Mucosa of gallbladder (tissue), 1 donor: Measurements from ENCODE around the gene ZBTB17. TPM values are rescaled to one million over a fixed set of nuclear protein-coding genes. Genes with fewer than 3 reads are reported as not detected.
"Not testable (repeated sequence)": the region's sequence is repeated elsewhere in the genome, so short reads cannot be mapped to it uniquely, and the experiment has no call there.

ENCODE experiments used
- DNase-seq: peaks from one replicate; pipeline ENCODE4 v3.0.0-alpha.2; 2020; ENCODE audit warnings: low spot score
- total RNA-seq: library from RNA; stranded (reverse); gene quantifications from one replicate; pipeline ENCODE4 v1.2.1, GENCODE V29; 2021
- donor health status: DM: no; HTN: no; CAD: no.

The ZBTB17 gene
- total RNA-seq, 1 donor from 2014 or later, result 41.3 TPM

DNA sequence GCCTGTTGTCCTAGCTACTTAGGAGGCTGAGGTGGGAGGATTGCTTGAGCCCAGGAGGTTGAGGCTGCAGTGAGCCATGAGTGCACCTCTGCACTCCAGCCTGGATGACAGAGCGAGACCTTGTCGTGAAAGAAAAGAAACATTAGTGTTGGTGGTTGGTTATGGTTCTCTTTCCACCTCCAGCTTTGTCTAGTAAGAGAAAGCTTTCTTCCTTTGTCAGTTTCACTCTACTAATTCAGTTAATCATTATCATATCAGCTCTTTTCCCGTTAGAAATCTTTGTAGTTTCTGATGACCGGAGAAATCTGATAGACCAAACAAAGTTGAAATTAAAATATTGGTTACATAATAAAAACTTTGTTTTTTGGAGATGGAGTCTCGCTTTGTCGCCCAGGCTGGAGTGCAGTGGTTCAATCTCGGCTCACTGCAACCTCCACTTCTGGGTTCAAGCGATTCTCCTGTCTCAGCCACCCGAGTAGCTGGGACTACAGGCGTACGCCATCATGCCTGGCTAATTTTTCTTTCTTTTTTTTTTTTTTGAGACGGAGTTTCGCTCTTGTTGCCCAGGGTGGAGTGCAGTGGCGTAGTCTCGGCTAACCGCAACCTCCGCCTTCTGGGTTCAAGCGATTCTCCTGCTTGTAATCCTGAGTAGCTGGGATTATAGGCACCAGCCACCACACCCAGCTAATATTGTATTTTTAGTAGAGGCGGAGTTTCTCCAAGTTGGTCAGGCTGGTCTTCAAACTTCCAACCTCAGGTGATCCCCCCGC lies 78.9 kb downstream of the ZBTB17 start:
- not testable (repeated sequence) for DNase-seq

DNA sequence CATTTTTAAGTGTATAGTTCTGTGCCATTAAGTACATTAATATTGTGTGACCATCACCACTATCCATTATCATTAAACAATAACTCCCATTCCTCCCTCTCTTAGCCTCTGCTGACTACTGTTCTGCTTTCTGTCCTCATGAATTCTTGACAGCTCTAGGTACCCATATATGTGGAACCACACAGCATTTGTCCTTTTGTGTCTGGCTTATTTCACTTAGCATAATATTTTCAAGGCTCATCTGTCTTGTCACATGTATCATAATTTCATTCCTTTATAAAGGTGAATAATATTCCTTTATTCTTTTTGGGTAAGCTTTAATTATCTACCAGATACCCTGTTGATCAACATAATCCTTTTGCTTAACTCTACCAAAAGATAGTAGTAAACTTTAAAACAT lies 80.7 kb downstream of the ZBTB17 start:
- no peak for DNase-seq

DNA sequence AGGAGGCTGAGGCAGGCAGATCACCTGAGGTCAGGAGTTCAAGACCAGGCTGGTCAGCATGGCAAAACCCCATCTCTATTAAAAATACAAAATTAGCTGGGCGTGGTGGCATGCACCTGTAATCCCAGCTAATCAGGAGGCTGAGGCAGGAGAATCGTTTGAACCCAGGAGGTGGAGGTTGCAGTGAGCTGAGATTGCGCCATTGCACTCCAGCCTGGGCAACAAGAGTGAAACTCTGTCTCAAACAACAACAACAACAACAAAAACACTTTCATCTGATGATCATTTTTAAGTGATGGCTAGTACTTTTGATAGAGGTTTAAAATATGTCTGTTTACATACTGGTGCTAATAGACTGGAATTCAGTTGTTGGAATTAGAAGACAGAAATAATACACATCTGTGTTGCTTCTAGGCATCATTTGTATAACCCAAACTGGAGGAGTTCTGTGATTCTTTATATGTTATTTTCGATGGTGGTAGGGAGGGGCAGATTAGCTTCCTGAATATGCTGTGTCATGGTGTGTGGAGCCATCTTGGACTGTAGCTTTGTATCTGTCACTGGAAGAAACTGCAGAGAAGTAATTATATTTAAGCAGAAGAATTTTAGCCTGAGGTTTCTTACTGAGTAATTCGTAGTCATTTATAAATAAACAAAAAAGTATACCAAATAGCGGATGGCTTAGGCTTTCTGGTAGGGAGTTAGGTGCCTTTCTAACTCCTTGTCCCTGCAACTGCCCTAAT lies 82.9 kb downstream of the ZBTB17 start:
- not testable (repeated sequence) for DNase-seq

Other genes with a start within 250 kb of the ZBTB17 start
- gene SLC25A34, start 239.8 kb downstream of the ZBTB17 start, total RNA-seq, result 10.1 TPM
- 4.9 TPM for gene TMEM82, start 233.6 kb downstream of the ZBTB17 start, total RNA-seq
- gene FBLIM1, start 217.3 kb downstream of the ZBTB17 start, total RNA-seq, result 534 TPM
- gene UQCRHL, start 168.5 kb downstream of the ZBTB17 start, total RNA-seq, result 2.0 TPM
- gene SPEN, start 128.4 kb downstream of the ZBTB17 start, total RNA-seq, result 44.5 TPM
- gene SRARP, start 28.1 kb upstream of the ZBTB17 start, total RNA-seq, result not detected
- 187 TPM for gene HSPB7, start 41.9 kb upstream of the ZBTB17 start, total RNA-seq
- gene CLCNKA, start 45.9 kb upstream of the ZBTB17 start, total RNA-seq, result 0.32 TPM
- 0.63 TPM for gene CLCNKB, start 67.7 kb upstream of the ZBTB17 start, total RNA-seq
- gene FAM131C, start 97.5 kb upstream of the ZBTB17 start, total RNA-seq, result 4.7 TPM
- 37.2 TPM for gene EPHA2, start 180.0 kb upstream of the ZBTB17 start, total RNA-seq
- gene ARHGEF19, start 236.6 kb upstream of the ZBTB17 start, total RNA-seq, result 6.4 TPM